ENCODE data around the gene FCGBP.

FCGBP gene

GRCh38 chr19:39943586-39943985, 9.2 kb upstream of the FCGBP start:
- DNase-seq = no peak

DNA sequence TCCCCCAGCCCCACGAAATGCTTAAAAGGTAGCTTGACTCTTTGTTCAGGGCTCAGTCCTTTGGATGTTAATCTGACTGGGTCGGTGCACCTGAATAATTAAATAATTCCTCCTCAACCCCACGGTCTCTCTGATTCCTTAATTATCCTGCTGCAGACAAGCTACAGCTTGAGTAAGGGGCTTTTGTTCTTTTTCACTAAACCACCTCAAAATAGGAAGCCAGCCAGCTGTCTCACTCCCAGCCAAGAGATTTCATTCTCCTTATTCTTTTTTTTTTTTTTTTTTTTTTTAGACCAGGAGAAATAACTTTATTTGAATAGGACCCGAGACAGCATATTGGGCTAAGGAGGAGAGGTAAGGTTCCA, 7.9 kb upstream of the FCGBP start:
- no peak for DNase-seq

GRCh38 chr19:39941615-39942365, 7.4 kb upstream of the FCGBP start:
- peak; percentile 77 to 82 for DNase-seq

GRCh38 chr19:39941151-39941550, 6.7 kb upstream of the FCGBP start:
- DNase-seq = peak in 1 of 2 donors; percentile 38

- no peak for DNase-seq
Measured at GRCh38 chr19:39940221-39940833, 5.9 kb upstream of the FCGBP start.

- DNase-seq = no peak
Measured at GRCh38 chr19:39939556-39939955, 5.1 kb upstream of the FCGBP start.

DNA sequence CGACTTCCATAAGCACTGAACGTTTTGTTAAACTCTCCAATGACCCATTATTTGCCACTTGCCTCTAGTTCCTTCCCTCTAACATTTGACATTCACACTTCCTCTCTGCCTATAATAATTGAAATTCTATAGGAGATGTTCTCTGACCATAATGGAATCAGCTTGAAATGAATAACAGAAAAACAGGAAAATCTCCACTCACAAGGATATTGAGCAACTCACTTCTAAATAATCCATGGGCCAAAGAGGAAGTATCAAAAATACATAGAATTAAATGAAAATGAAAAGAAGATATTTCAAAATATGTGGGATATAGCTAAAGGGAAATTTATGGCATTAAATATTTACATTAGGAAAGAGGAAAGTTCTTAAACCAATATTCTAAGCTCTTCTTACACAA, 3.4 kb upstream of the FCGBP start:
- no peak for DNase-seq

GRCh38 chr19:39937094-39937720, 2.8 kb upstream of the FCGBP start:
- peak; percentile 39 to 58 for DNase-seq

DNA sequence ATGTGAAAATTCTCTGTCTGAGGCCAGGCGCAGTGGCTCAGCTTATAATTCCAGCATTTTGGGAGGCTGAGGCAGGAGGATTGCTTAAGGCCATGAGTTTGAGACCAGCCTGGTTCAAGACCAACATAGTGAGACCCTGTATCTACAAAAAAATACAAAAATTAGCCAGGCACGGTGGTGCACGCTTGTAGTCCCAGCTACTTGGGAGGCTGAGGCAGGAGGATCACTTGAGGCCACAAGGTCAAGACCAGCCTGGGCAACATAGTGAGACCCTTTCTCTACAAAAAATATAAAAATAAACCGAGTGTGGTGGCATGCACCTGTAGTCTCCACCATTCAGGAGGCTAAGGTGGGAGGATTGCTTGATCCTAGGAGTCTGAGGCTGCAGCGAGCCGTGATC, 2.2 kb upstream of the FCGBP start:
- no peak for DNase-seq

- no peak for DNase-seq
Measured at GRCh38 chr19:39936020-39936419, 1.6 kb upstream of the FCGBP start.

DNA sequence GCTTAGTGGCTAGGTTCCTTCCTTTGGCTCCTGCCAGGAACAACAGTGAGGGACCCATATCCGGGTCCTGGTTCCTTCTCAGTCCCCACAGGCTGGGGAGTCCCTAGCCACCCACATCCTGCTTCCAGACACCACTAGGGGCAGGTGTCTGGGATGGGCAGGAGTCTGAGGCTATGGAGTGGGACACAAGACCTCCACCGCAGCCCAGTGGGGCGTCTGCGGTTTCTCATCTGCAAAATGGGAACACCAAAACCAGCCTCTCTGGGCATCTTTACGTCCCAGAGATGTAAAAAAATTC, 879 bp upstream of the FCGBP start:
- no peak for DNase-seq

- no peak for DNase-seq
Measured at GRCh38 chr19:39929750-39930149, 4.7 kb downstream of the FCGBP start.

DNA sequence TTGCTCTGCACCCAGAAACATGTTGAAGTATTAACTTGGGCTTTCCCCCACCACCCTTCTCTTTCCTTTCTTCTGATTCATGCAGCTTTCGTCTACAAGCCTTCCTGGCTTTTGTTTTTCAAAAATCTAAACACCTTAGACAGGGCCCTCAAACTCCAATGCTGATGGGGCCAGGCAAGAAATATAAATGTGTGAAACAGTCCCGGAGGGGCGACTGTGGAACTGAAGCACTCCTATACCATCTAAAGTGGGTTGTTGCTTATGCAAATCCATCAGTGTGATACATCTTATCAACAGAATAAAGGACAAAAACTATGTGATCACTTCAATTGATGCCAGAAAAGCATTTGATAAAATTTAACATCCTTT, 6.1 kb downstream of the FCGBP start:
- no peak for DNase-seq

GRCh38 chr19:39927524-39928356, 6.7 kb downstream of the FCGBP start:
- DNase-seq = no peak

GRCh38 chr19:39927076-39927475, 7.4 kb downstream of the FCGBP start:
- DNase-seq = no peak

GRCh38 chr19:39926170-39926760, 8.2 kb downstream of the FCGBP start:
- DNase-seq = no peak

DNA sequence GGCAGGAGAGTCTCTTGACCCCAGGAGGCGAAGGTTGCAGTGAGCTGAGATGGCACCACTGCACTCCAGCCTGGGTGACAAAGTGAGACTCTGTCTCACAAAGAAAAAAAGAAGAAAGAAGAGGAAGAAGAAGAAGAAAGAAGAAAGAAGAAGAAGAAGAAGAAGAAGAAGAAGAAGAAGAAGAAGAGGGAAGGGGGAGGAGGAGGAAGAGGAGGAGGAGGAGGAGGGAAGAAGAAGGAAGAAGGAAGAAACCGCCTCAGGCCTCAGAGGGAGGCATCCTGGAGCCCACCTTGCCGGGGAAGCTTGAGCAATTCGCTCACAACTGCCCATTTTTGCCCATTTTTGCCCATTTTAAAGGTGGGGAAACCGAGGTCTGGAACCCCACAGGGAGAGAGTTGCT, 9.5 kb downstream of the FCGBP start:
- no peak for DNase-seq

GRCh38 chr19:39924389-39924788, 10.0 kb downstream of the FCGBP start:
- no peak for DNase-seq

DNA sequence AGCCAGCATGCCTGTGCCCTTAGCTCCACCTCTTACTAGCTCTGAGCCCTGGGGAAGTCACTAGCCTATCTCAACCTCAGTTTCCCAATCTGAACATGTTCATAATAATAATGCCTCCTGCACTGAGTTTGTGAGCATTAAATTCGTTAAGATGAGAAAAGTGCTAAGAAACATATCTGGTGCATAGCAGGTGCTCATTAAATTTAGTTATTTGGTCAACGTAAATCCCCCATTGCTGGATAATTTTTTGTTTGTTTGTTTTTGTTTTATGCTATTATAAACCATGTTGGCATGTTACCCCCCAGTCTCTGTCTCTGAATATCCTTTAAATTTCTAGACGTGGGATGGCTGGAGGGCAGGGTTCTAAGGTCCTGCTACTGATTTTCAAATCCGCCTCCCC, 10.6 kb downstream of the FCGBP start:
- DNase-seq = no peak

GRCh38 chr19:39919976-39920375, 14.5 kb downstream of the FCGBP start:
- no peak for DNase-seq

DNA sequence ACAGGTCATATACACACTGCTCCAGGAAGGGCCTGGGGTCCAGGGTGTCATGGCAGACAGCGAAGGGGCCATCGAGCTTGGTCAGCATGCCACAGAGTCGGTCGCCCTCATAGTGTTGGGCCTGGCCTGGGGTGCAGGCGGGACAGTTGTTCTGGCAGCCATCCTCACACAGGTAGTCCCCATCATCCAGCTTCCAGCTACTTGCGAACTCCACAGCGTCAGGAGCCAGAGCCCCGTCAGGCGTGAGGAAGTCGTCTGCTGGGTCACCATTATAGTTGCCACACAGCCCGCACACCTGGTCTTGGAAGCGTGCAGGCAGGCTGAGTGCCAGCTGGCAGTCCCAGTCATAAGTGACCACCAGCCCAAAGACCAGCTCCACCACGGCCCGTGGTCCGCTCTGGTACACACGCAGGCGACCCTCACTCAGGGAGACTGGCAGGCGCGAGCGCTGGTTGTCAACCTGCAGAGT, 16.2 kb downstream of the FCGBP start:
- no peak for DNase-seq

GRCh38 chr19:39917561-39918182, 16.8 kb downstream of the FCGBP start:
- DNase-seq = no peak

Measured in CD4-positive, alpha-beta T cell treated with Interleukin-1 beta for 1 hour (primary cell).